ENCODE results near the gene MYH16. TPM values are rescaled to one million over a fixed set of nuclear protein-coding genes. Genes with fewer than 3 reads are reported as not detected.
"Not testable (repeated sequence)": the region's sequence is repeated elsewhere in the genome, so short reads cannot be mapped to it uniquely, and the experiment has no call there.

Gene MYH16
- total RNA-seq = not detected

GRCh38 chr7:99272476-99273045, at the start of gene MYH16:
MYH16 (plus strand) TSS chr7:99272839.
- H3K27me3 Mint-ChIP-seq = no peaks in the 10 kb centered on the region
- DNase-seq (no peak), ATAC-seq (no peak)
- no peaks in the 10 kb centered on the region for H3K9me3 Mint-ChIP-seq
- TF ChIP-seq, protein P1, sequence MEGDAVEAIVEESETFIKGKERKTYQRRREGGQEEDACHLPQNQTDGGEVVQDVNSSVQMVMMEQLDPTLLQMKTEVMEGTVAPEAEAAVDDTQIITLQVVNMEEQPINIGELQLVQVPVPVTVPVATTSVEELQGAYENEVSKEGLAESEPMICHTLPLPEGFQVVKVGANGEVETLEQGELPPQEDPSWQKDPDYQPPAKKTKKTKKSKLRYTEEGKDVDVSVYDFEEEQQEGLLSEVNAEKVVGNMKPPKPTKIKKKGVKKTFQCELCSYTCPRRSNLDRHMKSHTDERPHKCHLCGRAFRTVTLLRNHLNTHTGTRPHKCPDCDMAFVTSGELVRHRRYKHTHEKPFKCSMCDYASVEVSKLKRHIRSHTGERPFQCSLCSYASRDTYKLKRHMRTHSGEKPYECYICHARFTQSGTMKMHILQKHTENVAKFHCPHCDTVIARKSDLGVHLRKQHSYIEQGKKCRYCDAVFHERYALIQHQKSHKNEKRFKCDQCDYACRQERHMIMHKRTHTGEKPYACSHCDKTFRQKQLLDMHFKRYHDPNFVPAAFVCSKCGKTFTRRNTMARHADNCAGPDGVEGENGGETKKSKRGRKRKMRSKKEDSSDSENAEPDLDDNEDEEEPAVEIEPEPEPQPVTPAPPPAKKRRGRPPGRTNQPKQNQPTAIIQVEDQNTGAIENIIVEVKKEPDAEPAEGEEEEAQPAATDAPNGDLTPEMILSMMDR (IDR thresholded peaks at IDR 0.05) = no peak
- H3K4me3 Mint-ChIP-seq = no peak within 1 kb of the TSS
- peaks cover 10% of the 10 kb centered on the region for H3K4me1 Mint-ChIP-seq (ENCODE audit: low read depth)
- H3K27ac Mint-ChIP-seq = peak within 1 kb of the TSS; percentile 90
- POLR2A ChIA-PET = no interaction called here
- no peaks in the 10 kb centered on the region for H3K36me3 Mint-ChIP-seq (ENCODE audit: low read depth)
- intact Hi-C loops (cut with micrococcal nuclease) = no loop called here
- CTCF ChIA-PET = no interaction called here

GRCh38 chr7:99224263-99224898, 48.3 kb upstream of the MYH16 start:
- H3K4me1 Mint-ChIP-seq (ENCODE audit: low read depth); H3K4me3 Mint-ChIP-seq; intact Hi-C loops (cut with micrococcal nuclease); H3K36me3 Mint-ChIP-seq (ENCODE audit: low read depth); H3K27ac Mint-ChIP-seq; POLR2A ChIA-PET; CTCF ChIA-PET; H3K9me3 Mint-ChIP-seq; H3K27me3 Mint-ChIP-seq: not testable (repeated sequence)
- ATAC-seq = peak; percentile 42
- DNase-seq = peak; percentile 34

- no peaks in the 10 kb centered on the region for H3K36me3 Mint-ChIP-seq (ENCODE audit: low read depth)
- CTCF ChIA-PET = no interaction called here
- no peak for DNase-seq
- H3K27ac Mint-ChIP-seq = no peak overlapping the region
- H3K4me1 Mint-ChIP-seq (ENCODE audit: low read depth) = peaks cover 5% of the 10 kb centered on the region
- H3K4me3 Mint-ChIP-seq = no peak overlapping the region
- H3K9me3 Mint-ChIP-seq = no peaks in the 10 kb centered on the region
- ATAC-seq = no peak
- TF ChIP-seq, protein P1 (IDR thresholded peaks at IDR 0.05) = no peak
- no peaks in the 10 kb centered on the region for H3K27me3 Mint-ChIP-seq
- POLR2A ChIA-PET = no interaction called here
- intact Hi-C loops (cut with micrococcal nuclease) = no loop called here
Measured at GRCh38 chr7:99224899-99225265, 47.8 kb upstream of the MYH16 start.

DNA sequence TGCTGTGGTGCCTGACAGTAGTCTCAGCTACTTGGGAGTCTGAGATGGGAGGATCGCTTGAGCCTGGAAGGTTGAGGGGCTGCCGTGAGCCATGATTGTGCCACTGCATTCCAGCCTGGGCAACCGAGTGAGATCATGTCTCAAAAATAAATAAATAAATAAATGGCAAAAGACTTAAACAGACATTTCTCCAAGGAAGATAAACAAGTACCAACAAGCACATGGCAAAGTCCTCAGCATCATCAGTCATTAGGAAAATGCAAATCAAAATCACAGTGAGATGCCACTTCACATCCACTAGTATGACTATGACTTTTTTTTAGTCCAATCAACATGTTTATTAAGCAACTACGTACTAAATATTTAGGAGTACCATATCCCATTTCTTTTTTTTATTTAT, 43.4 kb upstream of the MYH16 start:
- intact Hi-C loops (cut with micrococcal nuclease) = no loop called here
- Mint-ChIP-seq H3K27ac (no peak overlapping the region), H3K27me3 (no peaks in the 10 kb centered on the region), H3K9me3 (no peaks in the 10 kb centered on the region), H3K4me1 (ENCODE audit: low read depth) (peaks cover 5% of the 10 kb centered on the region), H3K4me3 (no peak overlapping the region), H3K36me3 (ENCODE audit: low read depth) (no peaks in the 10 kb centered on the region)
- ATAC-seq = no peak
- TF ChIP-seq, protein P1 (IDR thresholded peaks at IDR 0.05) = no peak
- no peak for DNase-seq
- POLR2A ChIA-PET = no interaction called here
- CTCF ChIA-PET = interaction anchor here (1.6 kb wide), 1 partner anchor 12 kb away, joined by 4 read pairs; no protein-coding TSS in a partner anchor

- H3K36me3 Mint-ChIP-seq (ENCODE audit: low read depth) = no peaks in the 10 kb centered on the region
- ChIA-PET CTCF (no interaction called here), POLR2A (no interaction called here)
- DNase-seq = no peak
- no peak overlapping the region for H3K27ac Mint-ChIP-seq
- H3K4me3 Mint-ChIP-seq = no peak overlapping the region
- no peaks in the 10 kb centered on the region for H3K4me1 Mint-ChIP-seq (ENCODE audit: low read depth)
- ATAC-seq = no peak
- H3K9me3 Mint-ChIP-seq = no peaks in the 10 kb centered on the region
- TF ChIP-seq, protein P1 (IDR thresholded peaks at IDR 0.05) = no peak
- intact Hi-C loops (cut with micrococcal nuclease) = no loop called here
- H3K27me3 Mint-ChIP-seq = no peaks in the 10 kb centered on the region
Measured at GRCh38 chr7:99232082-99232770, 40.4 kb upstream of the MYH16 start.

DNA sequence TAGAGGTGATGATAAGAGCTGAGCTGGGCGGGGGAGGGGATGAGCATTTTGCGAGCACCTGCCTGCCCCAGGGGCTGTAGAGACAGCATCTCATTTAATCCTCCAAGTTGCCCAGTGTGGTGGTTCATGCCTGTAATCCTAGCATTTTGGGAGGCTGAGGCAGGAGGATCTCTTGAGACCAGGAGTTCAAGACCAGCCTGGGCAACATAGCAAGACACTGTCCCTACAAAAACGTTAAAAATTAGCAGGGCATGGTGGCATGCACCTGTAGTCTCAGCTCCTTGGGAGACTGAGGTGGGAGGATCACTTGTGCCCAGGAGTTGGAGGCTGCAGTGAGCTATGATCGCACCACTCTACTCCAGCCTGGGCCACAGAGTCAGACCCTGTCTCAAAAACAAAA, 39.7 kb upstream of the MYH16 start:
- H3K4me1 Mint-ChIP-seq (ENCODE audit: low read depth); intact Hi-C loops (cut with micrococcal nuclease); DNase-seq: not testable (repeated sequence)

More for the DNA sequence above, 39.7 kb upstream of the MYH16 start:
- H3K4me3 Mint-ChIP-seq; POLR2A ChIA-PET; H3K27ac Mint-ChIP-seq; H3K27me3 Mint-ChIP-seq; H3K9me3 Mint-ChIP-seq; H3K36me3 Mint-ChIP-seq (ENCODE audit: low read depth); ATAC-seq: not testable (repeated sequence)
- CTCF ChIA-PET = interaction anchor here (0.5 kb wide), 1 partner anchor 85 kb away, joined by 3 read pairs; no protein-coding TSS in a partner anchor

Data from activated CD8-positive, alpha-beta T cell treated with anti-CD3 and anti-CD28 coated beads for 36 hours (primary cell).